K562 (cell line): ENCODE results near the gene AHR. TPM values are rescaled to one million over a fixed set of nuclear protein-coding genes. Genes with fewer than 3 reads are reported as not detected.

ENCODE experiments used
- ATAC-seq: fragments of 200-7000 bp; cut with Tn5 transposase; 3 replicates; pipeline ENCODE4 v1.9.1; 2020; ENCODE audit warnings: moderate library complexity
- BruUV-seq: library from RNA; stranded (reverse); fragments of 400-500 nt; replicated peaks from 2 replicates; lab custom pipeline; 2021; lab: Mats Ljungman, UMichigan
- CTCF ChIA-PET: fragments of 300-600 bp; formaldehyde crosslinking; extraction: SDS; loops from one replicate; lab custom pipeline; 2021; ENCODE audit warnings: low intra/inter-chr PET ratio; lab: Yijun Ruan, JAX
- POLR2A ChIA-PET: fragments of 300-600, 350-650 bp; sonication (Branson Sonifier 250); formaldehyde crosslinking; extraction: SDS; loops from one replicate; lab custom pipeline; 2021; ENCODE audit warnings: antibody characterized with exemption, inconsistent platforms; lab: Yijun Ruan, JAX
- DNase-seq, 4 experiments: peaks; one replicate each; pipeline versions ENCODE4 v3.0.0 to v3.0.0-alpha.2; 2011 to 2018; ENCODE audit warnings: low spot score in 3 of 4, mixed read lengths in 3 of 4; ENCODE audit errors: extremely low read depth in 1 of 4
- FAIRE-seq: peaks from 2 replicates; lab custom pipeline; 2011; peaks lifted over from hg19 to GRCh38; lab: Jason Lieb, UNC
- H2AFZ ChIP-seq: 2 replicates; pipeline ENCODE4 v1.6.0; 2011; ENCODE audit warnings: low read depth, low read length, control low read depth, inconsistent platforms
- H3K27ac ChIP-seq: fragments of 200-600 bp; 3 replicates; pipeline ENCODE4 v1.8.0; 2011; ENCODE audit warnings: low read depth, mild to moderate bottlenecking, control low read depth, inconsistent platforms, low read length, moderate library complexity, mixed read lengths; ENCODE audit errors: extremely low read depth
- H3K27me3 ChIP-seq, 2 experiments: fragments of 300-600 bp in 1 of 2; 2 replicates in 1 of 2; 3 replicates in 1 of 2; pipeline versions ENCODE4 v1.6.0 to v1.8.0; 2011; ENCODE audit warnings: inconsistent platforms in 2 of 2, low read length in 2 of 2, mild to moderate bottlenecking in 1 of 2, mixed read lengths in 1 of 2, moderate library complexity in 1 of 2; ENCODE audit not compliant: control insufficient read depth in 2 of 2, insufficient read depth in 2 of 2
- H3K36me3 ChIP-seq: fragments of 300-600 bp; 3 replicates; pipeline ENCODE4 v1.8.0; 2011; ENCODE audit warnings: mild to moderate bottlenecking, low read length, inconsistent platforms; ENCODE audit not compliant: control insufficient read depth, insufficient read depth
- H3K4me1 ChIP-seq, 2 experiments: fragments of 200-600 bp in 1 of 2; replicated peaks in 1 of 2; 2 replicates in 1 of 2; 3 replicates in 1 of 2; pipeline versions ENCODE4 v1.5.1 to v1.8.0; 2011; ENCODE audit warnings: inconsistent platforms in 2 of 2, low read length in 2 of 2, mild to moderate bottlenecking in 1 of 2, mixed read lengths in 1 of 2, moderate library complexity in 1 of 2; ENCODE audit not compliant: control insufficient read depth in 2 of 2, insufficient read depth in 2 of 2
- H3K4me2 ChIP-seq: 2 replicates; pipeline ENCODE4 v1.6.1; 2011; ENCODE audit warnings: low read length, control low read depth, inconsistent platforms, mixed read lengths; ENCODE audit not compliant: insufficient read depth
- H3K4me3 ChIP-seq: fragments of 200-600 bp; sonication (generic), shearing (Covaris generic); 2 replicates; pipeline ENCODE4 v1.5.1; 2016; ENCODE audit warnings: control low read depth, inconsistent platforms
- H3K79me2 ChIP-seq: fragments of 200-600 bp; 3 replicates; pipeline ENCODE4 v1.8.0; 2011; ENCODE audit warnings: low read length, inconsistent platforms; ENCODE audit not compliant: control insufficient read depth, insufficient read depth
- H3K9ac ChIP-seq, 2 experiments: 2 replicates each; pipeline versions ENCODE4 v1.6.0 to v1.6.1; 2011; ENCODE audit warnings: low read depth in 2 of 2, low read length in 2 of 2, control low read depth in 1 of 2, inconsistent platforms in 1 of 2, mild to moderate bottlenecking in 1 of 2, mixed read lengths in 1 of 2; ENCODE audit not compliant: insufficient read depth in 1 of 2
- H3K9me1 ChIP-seq: one replicate; pipeline ENCODE4 v1.6.0; 2011; ENCODE audit warnings: inconsistent platforms, mild to moderate bottlenecking, low read length, moderate library complexity; ENCODE audit not compliant: control insufficient read depth, insufficient read depth
- H3K9me3 ChIP-seq: replicated peaks from 2 replicates; pipeline ENCODE4 v1.5.1; 2011; ENCODE audit warnings: low read depth, low read length, inconsistent platforms; ENCODE audit not compliant: control insufficient read depth, insufficient read depth
- H4K20me1 ChIP-seq: replicated peaks from 2 replicates; pipeline ENCODE4 v1.6.1; 2011; ENCODE audit warnings: low read length, inconsistent platforms, mixed read lengths; ENCODE audit not compliant: control insufficient read depth, insufficient read depth
- CBX3 ChIP-seq, 2 experiments: IDR thresholded peaks; 1 replicate in 1 of 2; 2 replicates in 1 of 2; pipeline ENCODE4 v1.6.1; 2012; ENCODE audit warnings: inconsistent platforms in 2 of 2, low read length in 2 of 2, borderline replicate concordance in 1 of 2, control low read depth in 1 of 2
- FOXA3 ChIP-seq, 2 experiments: fragments of 450-650 bp in 1 of 2; sonication (generic) in 1 of 2; formaldehyde crosslinking; IDR thresholded peaks in 1 of 2; conservative IDR thresholded peaks in 1 of 2; 2 replicates each; pipeline versions ENCODE4 v1.4.0 to v1.8.0; 2020 to 2022; ENCODE audit warnings: mild to moderate bottlenecking in 2 of 2, missing genetic modification reagents in 1 of 2
- POLR2H ChIP-seq: IDR thresholded peaks from 2 replicates; pipeline ENCODE4 v1.6.1; 2016; ENCODE audit warnings: missing genetic modification characterization, low read depth, mild to moderate bottlenecking, control low read depth, missing compliant biosample characterization, moderate library complexity
- RFX7 ChIP-seq: fragments of 250-450 bp; sonication (Bioruptor Pico); IDR thresholded peaks from 2 replicates; pipeline ENCODE4 v1.5.1; 2021; ENCODE audit warnings: mild to moderate bottlenecking
- ZC3H8 ChIP-seq: fragments of 450-650 bp; IDR thresholded peaks from 2 replicates; pipeline ENCODE4 v1.6.1; 2017
- WGBS: fragments of 100-300 bp; shearing (Covaris generic); methylation state at CpG from one replicate; pipeline ENCODE4 v1.1.6; 2016; ENCODE audit warnings: low coverage, mixed read lengths; ENCODE audit not compliant: insufficient coverage; ENCODE audit errors: missing lambda C conversion rate; 5-methylcytosine and 5-hydroxymethylcytosine counted together
- in situ Hi-C: fragments of 300-500 bp; cut with MboI; formaldehyde crosslinking; loops from 4 replicates; pipeline ENCODE4 v1.15.0; 2018; ENCODE audit warnings: inconsistent platforms, mixed read lengths
- intact Hi-C: fragments of 100-400 bp; cut with micrococcal nuclease; formaldehyde crosslinking; loops from 2 replicates; pipeline ENCODE4 v1.14.2; 2022
- polyA plus RNA-seq, 8 experiments: library from polyadenylated mRNA; depleted of rRNA in 4 of 8; stranded (reverse) in 5 of 8; unstranded in 3 of 8; fragments of >200 nt; fragmentation: Nextera tagmentation in 2 of 8; fragmentation: Illumina TruSeq in 1 of 8; extraction: Ambion mirVana in 2 of 8; extraction: Trizol in 1 of 8; gene quantifications; 2 replicates each; pipeline versions ENCODE4 v1.2.1 to v1.2.3, GENCODE V29; 2011 to 2014; ENCODE audit warnings: inconsistent platforms in 1 of 8, missing spikeins in 1 of 8
- total RNA-seq, 7 experiments: library from RNA; depleted of rRNA in 6 of 7; stranded (reverse); fragments of >200 nt in 6 of 7; fragmentation: Illumina TruSeq in 2 of 7; extraction: Trizol in 2 of 7; gene quantifications; 2 replicates each; pipeline versions ENCODE4 v1.2.1 to v1.2.3, GENCODE V29; 2011 to 2021; ENCODE audit warnings: low replicate concordance in 1 of 7
- TF ChIP-seq, protein P1 (sequence below): sonication (generic); formaldehyde crosslinking; IDR thresholded peaks from 2 replicates; pipeline ENCODE4 v1.8.0; 2023; ENCODE audit warnings: missing genetic modification reagents, mild to moderate bottlenecking, borderline replicate concordance

Gene AHR
- total and polyA plus RNA-seq, 9 of the 15 experiments (the other 6 are each of a cell fraction or from before 2014, with no cell fraction given): 0.16 TPM; not detected in 8

- BruUV-seq: no TSS peak
- ATAC-seq (no peak), FAIRE-seq (no peak), DNase-seq (no peak)
- no peak overlapping the region for H3K27ac ChIP-seq
- ChIA-PET POLR2A (no interaction called here), CTCF (no interaction called here)
- no peak overlapping the region for H3K4me2 ChIP-seq
- no peaks in the 10 kb centered on the region for H3K79me2 ChIP-seq
- intact Hi-C loops: no loop called here
- H4K20me1 ChIP-seq: no peaks in the 10 kb centered on the region
- WGBS: 5% methylated on average over 3 of the region's 3 CpGs
- H3K27me3 ChIP-seq: no peaks in the 10 kb centered on the region
- in situ Hi-C loops: no loop called here
- H3K4me3 ChIP-seq: no peak overlapping the region
- H3K9ac ChIP-seq: no peak overlapping the region
- H3K36me3 ChIP-seq: no peaks in the 10 kb centered on the region
- H3K9me3 ChIP-seq: no peaks in the 10 kb centered on the region
- H3K4me1 ChIP-seq: no peaks in the 10 kb centered on the region
- no peaks in the 10 kb centered on the region for H3K9me1 ChIP-seq
- TF ChIP-seq, protein P1, sequence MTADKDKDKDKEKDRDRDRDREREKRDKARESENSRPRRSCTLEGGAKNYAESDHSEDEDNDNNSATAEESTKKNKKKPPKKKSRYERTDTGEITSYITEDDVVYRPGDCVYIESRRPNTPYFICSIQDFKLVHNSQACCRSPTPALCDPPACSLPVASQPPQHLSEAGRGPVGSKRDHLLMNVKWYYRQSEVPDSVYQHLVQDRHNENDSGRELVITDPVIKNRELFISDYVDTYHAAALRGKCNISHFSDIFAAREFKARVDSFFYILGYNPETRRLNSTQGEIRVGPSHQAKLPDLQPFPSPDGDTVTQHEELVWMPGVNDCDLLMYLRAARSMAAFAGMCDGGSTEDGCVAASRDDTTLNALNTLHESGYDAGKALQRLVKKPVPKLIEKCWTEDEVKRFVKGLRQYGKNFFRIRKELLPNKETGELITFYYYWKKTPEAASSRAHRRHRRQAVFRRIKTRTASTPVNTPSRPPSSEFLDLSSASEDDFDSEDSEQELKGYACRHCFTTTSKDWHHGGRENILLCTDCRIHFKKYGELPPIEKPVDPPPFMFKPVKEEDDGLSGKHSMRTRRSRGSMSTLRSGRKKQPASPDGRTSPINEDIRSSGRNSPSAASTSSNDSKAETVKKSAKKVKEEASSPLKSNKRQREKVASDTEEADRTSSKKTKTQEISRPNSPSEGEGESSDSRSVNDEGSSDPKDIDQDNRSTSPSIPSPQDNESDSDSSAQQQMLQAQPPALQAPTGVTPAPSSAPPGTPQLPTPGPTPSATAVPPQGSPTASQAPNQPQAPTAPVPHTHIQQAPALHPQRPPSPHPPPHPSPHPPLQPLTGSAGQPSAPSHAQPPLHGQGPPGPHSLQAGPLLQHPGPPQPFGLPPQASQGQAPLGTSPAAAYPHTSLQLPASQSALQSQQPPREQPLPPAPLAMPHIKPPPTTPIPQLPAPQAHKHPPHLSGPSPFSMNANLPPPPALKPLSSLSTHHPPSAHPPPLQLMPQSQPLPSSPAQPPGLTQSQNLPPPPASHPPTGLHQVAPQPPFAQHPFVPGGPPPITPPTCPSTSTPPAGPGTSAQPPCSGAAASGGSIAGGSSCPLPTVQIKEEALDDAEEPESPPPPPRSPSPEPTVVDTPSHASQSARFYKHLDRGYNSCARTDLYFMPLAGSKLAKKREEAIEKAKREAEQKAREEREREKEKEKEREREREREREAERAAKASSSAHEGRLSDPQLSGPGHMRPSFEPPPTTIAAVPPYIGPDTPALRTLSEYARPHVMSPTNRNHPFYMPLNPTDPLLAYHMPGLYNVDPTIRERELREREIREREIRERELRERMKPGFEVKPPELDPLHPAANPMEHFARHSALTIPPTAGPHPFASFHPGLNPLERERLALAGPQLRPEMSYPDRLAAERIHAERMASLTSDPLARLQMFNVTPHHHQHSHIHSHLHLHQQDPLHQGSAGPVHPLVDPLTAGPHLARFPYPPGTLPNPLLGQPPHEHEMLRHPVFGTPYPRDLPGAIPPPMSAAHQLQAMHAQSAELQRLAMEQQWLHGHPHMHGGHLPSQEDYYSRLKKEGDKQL (CRISPR knock-in tag): no peak
- TF ChIP-seq POLR2H (tag): no peak
- no peak for TF ChIP-seq FOXA3 (CRISPR knock-in tag; conservative IDR thresholded peaks at IDR 0.05 in 1 of 2, IDR thresholded peaks at IDR 0.05 in 1 of 2)
- TF ChIP-seq ZC3H8: no peak
- no peak for TF ChIP-seq RFX7 (CRISPR knock-in tag)
- TF ChIP-seq CBX3 (IDR thresholded peaks at IDR 0.05; ENCODE audit: borderline replicate concordance in 1 of 2, low read length in 2 of 2): no peak
- H2AFZ ChIP-seq: no peak overlapping the region
Observed at GRCh38 chr7:17311952-17312351, 13.5 kb downstream of the AHR start.
